Putamen (tissue), 1 donor: ENCODE results near the gene LIN37.

ENCODE experiments used
- DNase-seq: peaks from one replicate; pipeline ENCODE4 v3.0.0-alpha.2; 2016; ENCODE audit warnings: low spot score

Gene LIN37

DNA sequence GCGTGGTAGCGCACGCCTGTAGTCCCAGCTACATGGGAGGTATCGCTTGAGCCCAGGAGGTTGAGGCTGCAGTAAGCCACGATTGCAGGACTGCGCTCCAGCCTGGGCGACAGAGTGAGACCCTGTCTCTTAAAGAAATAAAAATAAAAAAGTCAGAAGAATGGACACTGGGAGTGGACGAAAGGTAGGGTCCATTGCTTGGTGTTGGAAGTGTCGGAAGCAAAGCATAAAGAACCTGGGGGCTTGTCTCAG, 26.6 kb downstream of the LIN37 start:
- no peak for DNase-seq

- peak; percentile 97 for DNase-seq
Observed at GRCh38 chr19:35775298-35776101, 27.1 kb downstream of the LIN37 start, which contains the start of gene ARHGAP33. Gene ARHGAP33 (plus strand): TSS chr19:35775564. CDS start chr19:35775659, 95 bp downstream.

- DNase-seq: no peak
Observed at GRCh38 chr19:35776102-35776788, 27.9 kb downstream of the LIN37 start.

- DNase-seq: peak; percentile 49
Observed at GRCh38 chr19:35777086-35777841, 28.9 kb downstream of the LIN37 start.

DNA sequence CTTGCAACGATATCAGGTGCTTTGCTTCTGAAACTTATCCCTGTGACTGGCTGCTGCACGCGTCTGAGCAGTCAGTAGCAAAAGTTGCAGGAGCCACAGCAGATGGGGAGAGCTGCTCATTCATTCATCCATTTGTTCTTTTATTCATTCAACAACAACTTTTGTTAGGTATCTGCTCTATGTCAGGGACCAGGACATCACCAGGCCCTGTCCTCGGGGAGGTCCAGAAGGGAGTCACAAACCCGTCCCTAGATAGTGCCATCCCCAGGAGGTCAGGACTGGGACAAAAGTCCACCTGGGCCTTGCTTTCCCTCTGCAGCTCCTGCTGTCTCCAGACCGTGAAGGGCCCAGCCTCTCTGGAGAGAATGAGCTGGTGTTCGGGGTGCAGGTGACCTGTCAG, 29.6 kb downstream of the LIN37 start:
- no peak for DNase-seq

GRCh38 chr19:35779033-35779432, 30.7 kb downstream of the LIN37 start:
- peak; percentile 63 for DNase-seq

GRCh38 chr19:35780058-35780457, 31.7 kb downstream of the LIN37 start:
- DNase-seq: no peak

DNA sequence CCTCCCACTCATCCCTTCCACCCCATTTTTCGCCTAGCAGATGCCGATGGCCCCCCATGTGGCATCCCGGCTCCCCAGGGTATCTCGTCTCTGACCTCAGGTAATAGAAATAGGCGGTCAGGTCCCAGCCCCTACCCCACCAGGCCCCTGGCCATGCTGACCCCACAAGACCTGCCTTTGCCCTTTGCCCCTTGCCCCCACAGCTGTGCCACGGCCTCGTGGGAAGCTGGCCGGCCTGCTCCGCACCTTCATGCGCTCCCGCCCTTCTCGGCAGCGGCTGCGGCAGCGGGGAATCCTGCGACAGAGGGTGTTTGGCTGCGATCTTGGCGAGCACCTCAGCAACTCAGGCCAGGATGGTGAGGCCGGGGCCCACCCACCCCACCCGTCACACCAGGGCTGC, 32.3 kb downstream of the LIN37 start:
- no peak for DNase-seq

GRCh38 chr19:35781650-35782049, 33.3 kb downstream of the LIN37 start:
- DNase-seq: no peak

DNA sequence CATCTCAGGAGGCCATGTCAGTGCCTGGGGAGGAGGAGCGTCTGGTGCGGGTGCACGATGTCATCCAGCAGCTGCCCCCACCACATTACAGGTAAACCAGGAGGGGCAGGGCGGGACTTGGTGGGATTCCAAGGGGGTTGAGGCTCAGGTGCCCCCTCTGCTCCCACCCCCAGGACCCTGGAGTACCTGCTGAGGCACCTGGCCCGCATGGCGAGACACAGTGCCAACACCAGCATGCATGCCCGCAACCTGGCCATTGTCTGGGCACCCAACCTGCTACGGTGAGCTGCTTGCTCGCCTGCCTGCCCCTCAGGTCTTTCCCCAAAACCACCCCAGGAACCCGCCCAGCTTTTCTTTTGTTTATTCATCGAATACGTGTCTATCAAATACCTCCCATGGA, 34.2 kb downstream of the LIN37 start:
- no peak for DNase-seq

GRCh38 chr19:35783469-35784434, 35.4 kb downstream of the LIN37 start:
- no peak for DNase-seq

DNA sequence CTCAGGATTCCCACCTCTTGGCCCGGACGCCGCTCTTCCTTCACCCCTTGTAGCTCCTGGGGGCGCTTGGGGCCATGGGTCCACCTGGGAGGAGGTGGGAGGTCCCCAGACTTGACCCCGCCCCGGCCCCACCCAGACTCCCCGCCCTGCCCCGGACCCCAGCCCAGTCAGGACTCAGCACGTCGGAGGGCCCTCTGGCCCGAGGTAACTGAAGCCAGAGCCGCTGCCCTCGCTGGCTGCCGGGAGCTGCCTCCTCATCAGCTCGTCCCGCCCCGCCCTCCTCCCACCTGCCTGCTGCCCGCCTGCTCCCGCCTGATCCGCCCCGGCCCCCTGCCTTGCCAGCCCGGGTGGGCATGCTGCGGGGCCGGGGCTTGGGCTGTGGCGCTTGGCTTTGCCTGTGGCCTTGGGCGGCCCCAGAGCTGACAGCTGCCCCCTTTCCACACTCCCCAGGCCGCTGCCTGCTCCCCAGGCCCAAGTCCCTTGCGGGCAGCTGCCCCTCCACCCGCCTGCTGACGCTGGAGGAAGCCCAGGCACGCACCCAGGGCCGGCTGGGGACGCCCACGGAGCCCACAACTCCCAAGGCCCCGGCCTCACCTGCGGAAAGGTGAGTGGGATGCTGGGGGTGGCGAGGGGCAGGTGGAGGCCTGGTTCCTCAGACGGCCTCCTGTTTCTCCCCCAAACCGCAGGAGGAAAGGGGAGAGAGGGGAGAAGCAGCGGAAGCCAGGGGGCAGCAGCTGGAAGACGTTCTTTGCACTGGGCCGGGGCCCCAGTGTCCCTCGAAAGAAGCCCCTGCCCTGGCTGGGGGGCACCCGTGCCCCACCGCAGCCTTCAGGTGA, 36.3 kb downstream of the LIN37 start:
- DNase-seq: no peak

- DNase-seq: no peak
Observed at GRCh38 chr19:35785339-35785627, 36.9 kb downstream of the LIN37 start.

- no peak for DNase-seq
Observed at GRCh38 chr19:35786299-35787160, 38.2 kb downstream of the LIN37 start.

DNA sequence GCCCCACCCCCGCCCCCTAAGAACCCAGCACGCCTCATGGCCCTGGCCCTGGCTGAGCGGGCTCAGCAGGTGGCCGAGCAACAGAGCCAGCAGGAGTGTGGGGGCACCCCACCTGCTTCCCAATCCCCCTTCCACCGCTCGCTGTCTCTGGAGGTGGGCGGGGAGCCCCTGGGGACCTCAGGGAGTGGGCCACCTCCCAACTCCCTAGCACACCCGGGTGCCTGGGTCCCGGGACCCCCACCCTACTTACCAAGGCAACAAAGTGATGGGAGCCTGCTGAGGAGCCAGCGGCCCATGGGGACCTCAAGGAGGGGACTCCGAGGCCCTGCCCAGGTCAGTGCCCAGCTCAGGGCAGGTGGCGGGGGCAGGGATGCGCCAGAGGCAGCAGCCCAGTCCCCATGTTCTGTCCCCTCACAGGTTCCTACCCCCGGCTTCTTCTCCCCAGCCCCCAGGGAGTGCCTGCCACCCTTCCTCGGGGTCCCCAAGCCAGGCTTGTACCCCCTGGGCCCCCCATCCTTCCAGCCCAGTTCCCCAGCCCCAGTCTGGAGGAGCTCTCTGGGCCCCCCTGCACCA, 38.9 kb downstream of the LIN37 start:
- no peak for DNase-seq

DNA sequence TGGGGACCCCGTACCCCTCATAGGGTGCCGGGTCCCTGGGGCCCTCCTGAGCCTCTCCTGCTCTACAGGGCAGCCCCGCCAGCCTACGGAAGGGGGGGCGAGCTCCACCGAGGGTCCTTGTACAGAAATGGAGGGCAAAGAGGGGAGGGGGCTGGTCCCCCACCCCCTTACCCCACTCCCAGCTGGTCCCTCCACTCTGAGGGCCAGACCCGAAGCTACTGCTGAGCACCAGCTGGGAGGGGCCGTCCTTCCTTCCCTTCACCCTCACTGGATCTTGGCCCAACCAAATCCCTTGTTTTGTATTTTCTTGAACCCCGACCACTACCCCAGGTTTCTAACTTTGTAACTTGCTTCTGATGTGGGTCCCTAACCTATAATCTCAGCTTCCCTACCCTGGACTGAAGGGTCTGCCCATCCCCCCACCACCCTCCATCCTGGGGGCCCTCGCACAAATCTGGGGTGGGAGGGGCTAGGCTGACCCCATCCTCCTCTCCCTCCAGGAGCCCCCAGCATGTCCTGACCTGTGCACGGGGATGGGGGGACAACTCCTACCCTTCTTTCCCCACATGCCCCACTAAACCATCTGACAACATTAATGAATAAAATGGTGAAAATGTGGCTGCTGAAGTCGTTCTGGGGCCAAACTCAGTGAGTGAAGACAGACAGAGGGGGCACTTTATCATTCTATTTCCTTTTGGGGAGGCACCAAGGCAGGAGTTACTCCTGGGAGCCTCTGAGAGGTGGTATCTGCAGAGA, 40.0 kb downstream of the LIN37 start:
- no peak for DNase-seq

DNA sequence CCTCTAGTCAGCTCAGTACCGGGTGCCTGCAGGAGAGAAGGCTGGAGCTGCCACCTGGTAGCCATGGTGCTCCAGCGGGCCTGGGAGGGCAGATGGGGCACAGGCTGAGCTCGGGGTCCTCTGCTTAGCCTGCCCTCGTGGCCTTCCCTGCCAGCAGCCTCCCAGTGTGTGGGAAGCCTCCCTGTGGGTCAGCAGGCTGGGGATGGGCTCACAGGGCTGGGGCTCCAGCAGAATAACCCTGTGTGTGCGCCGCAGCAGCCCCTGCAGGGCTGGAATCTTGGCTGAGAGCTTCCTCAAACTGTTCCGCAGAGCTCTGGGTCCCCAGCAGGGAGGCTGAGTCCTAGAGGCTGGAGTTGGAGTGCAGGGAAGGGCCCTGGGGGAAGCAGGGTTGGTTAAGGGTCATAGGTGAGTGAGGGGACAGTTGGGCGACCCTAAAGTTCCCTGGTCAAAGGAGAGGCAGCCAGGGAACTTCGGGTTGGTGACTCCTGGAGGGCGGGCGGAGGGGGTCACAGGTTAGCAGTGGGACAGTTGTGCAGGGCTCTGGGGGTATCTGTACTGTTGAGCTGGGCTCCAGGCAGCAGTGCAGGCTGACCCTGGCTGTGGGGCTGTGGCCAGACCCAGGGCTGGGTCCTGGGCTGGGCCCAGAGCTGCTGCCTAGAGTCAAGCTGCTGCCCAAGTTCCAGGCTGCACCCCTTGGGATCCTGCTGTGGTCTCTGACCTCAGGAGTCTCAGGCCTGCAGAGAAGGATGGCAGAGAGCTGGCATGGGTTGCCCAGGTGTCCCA, 41.0 kb downstream of the LIN37 start:
- DNase-seq: no peak
